ENCODE results near the gene APRT. TPM values are rescaled to one million over a fixed set of nuclear protein-coding genes. Genes with fewer than 3 reads are reported as not detected.
"Not testable (repeated sequence)": the region's sequence is repeated elsewhere in the genome, so short reads cannot be mapped to it uniquely, and the experiment has no call there.

APRT gene
- total and polyA plus RNA-seq, 2 of the 4 experiments (the other 2 are of a cell fraction) = 40.5 to 157 TPM

- H3K18ac ChIP-seq (ENCODE audit: low read depth, low read length); H3K14ac ChIP-seq (replicated peaks; ENCODE audit: low read depth, low read length); H2AK5ac ChIP-seq (ENCODE audit: low read depth, low read length); H2BK120ac ChIP-seq (ENCODE audit: low read depth, low read length); DNase-seq; H4K91ac ChIP-seq (ENCODE audit: insufficient read depth, low read depth, low read length); H3K23ac ChIP-seq (ENCODE audit: low read depth, low read length); H3K4ac ChIP-seq (ENCODE audit: low read depth, low read length); dilution Hi-C loops (cut with HindIII; ENCODE audit: low sequenced_read_pairs, unreplicated experiment); H4K5ac ChIP-seq (ENCODE audit: low read depth, low read length); H4K20me1 ChIP-seq (ENCODE audit: insufficient read depth, low read length); H3K4me2 ChIP-seq (ENCODE audit: low read depth, low read length); ATAC-seq (ENCODE audit: low read depth); H2AK9ac ChIP-seq (replicated peaks; ENCODE audit: low read depth, low read length, poor library complexity); intact Hi-C loops (cut with micrococcal nuclease); H2BK20ac ChIP-seq (ENCODE audit: low read depth, low read length); H4K8ac ChIP-seq (ENCODE audit: low read depth in 2 of 2, low read length in 2 of 2); H3K56ac ChIP-seq (ENCODE audit: extremely low read depth, insufficient read depth, low read length); H3K4me3 ChIP-seq (ENCODE audit: insufficient read depth, low read depth, low read length); H3K4me1 ChIP-seq (ENCODE audit: control insufficient read depth, insufficient read depth, low read length); H3K79me1 ChIP-seq (ENCODE audit: low read depth in 1 of 2, low read length in 2 of 2); H3K9me3 ChIP-seq (ENCODE audit: control insufficient read depth, insufficient read depth, low read length); H3K27me3 ChIP-seq (ENCODE audit: control insufficient read depth, insufficient read depth, low read length); POLR2A ChIA-PET (ENCODE audit: unreplicated experiment); H3K9me1 ChIP-seq (ENCODE audit: insufficient read depth, low read length); H2BK5ac ChIP-seq (ENCODE audit: low read depth, low read length, poor library complexity, severe bottlenecking); H2BK15ac ChIP-seq (ENCODE audit: low read depth, low read length); CTCF ChIA-PET; H3K9ac ChIP-seq (ENCODE audit: low read depth, low read length); H3K27ac ChIP-seq (ENCODE audit: insufficient read depth, low read length); in situ Hi-C loops (cut with MboI; ENCODE audit: low sequenced_read_pairs); BruUV-seq (replicated peaks); H2AFZ ChIP-seq (replicated peaks; ENCODE audit: low read length, poor library complexity): not testable (repeated sequence)
- H3K36me3 ChIP-seq (ENCODE audit: control insufficient read depth, insufficient read depth, low read length) = peaks cover 26% of the 10 kb centered on the region
- 96% methylated on average over 16 of the region's 31 CpGs; no CpG with 5 or more reads in 1 of the 2 experiments for WGBS, 2 experiments (ENCODE audit: extremely low coverage in 2 of 2, insufficient read length in 1 of 2)
Measured at GRCh38 chr16:88823646-88824045, 11.9 kb upstream of the APRT start.

Measured in IMR-90 (cell line).